Fibroblast of lung (primary cell): ENCODE data around the gene SDK1. TPM values are rescaled to one million over a fixed set of nuclear protein-coding genes. Genes with fewer than 3 reads are reported as not detected.

Experiments
- DNase-seq, 2 donors: peaks; one replicate each; pipeline versions ENCODE4 v3.0.0 to v3.0.0-alpha.2; 2010; ENCODE audit warnings: low read depth in 2 of 2
- H2AFZ ChIP-seq: 2 replicates; pipeline ENCODE4 v1.5.1; 2012; ENCODE audit warnings: low read length, control low read depth, inconsistent platforms
- H3K27ac ChIP-seq: 2 replicates; pipeline ENCODE4 v1.5.1; 2011; ENCODE audit warnings: low read length, control low read depth; ENCODE audit not compliant: insufficient read depth
- H3K27me3 ChIP-seq: 2 replicates; pipeline ENCODE4 v1.5.1; 2011; ENCODE audit warnings: mild to moderate bottlenecking, low read length; ENCODE audit not compliant: control insufficient read depth, insufficient read depth
- H3K36me3 ChIP-seq: 2 replicates; pipeline ENCODE4 v1.5.1; 2011; ENCODE audit warnings: low read length; ENCODE audit not compliant: control insufficient read depth, insufficient read depth
- H3K4me1 ChIP-seq: 2 replicates; pipeline ENCODE4 v1.5.1; 2011; ENCODE audit warnings: low read length; ENCODE audit not compliant: control insufficient read depth, insufficient read depth; ENCODE audit errors: extremely low read depth
- H3K4me2 ChIP-seq: 2 replicates; pipeline ENCODE4 v1.5.1; 2011; ENCODE audit warnings: low read length, control low read depth; ENCODE audit not compliant: insufficient read depth; ENCODE audit errors: extremely low read depth
- H3K4me3 ChIP-seq, 4 experiments: fragments of 200-600 bp in 1 of 4; sonication (generic) in 1 of 4; replicated peaks in 1 of 4; 2 replicates each; pipeline ENCODE4 v1.5.1; 2011 to 2016; ENCODE audit warnings: low read length in 4 of 4, low read depth in 3 of 4, mild to moderate bottlenecking in 3 of 4, control low read depth in 2 of 4, inconsistent platforms in 1 of 4, mixed read lengths in 1 of 4; ENCODE audit not compliant: insufficient read depth in 1 of 4; ENCODE audit errors: control extremely low read depth in 1 of 4
- H3K79me2 ChIP-seq: 2 replicates; pipeline ENCODE4 v1.5.1; 2012; ENCODE audit warnings: mild to moderate bottlenecking, low read length, inconsistent platforms; ENCODE audit not compliant: control insufficient read depth, insufficient read depth
- H3K9ac ChIP-seq: 2 replicates; pipeline ENCODE4 v1.5.1; 2011; ENCODE audit warnings: mild to moderate bottlenecking, low read length, control low read depth; ENCODE audit not compliant: insufficient read depth
- H3K9me3 ChIP-seq: 2 replicates; pipeline ENCODE4 v1.5.1; 2012; ENCODE audit warnings: low read depth, low read length; ENCODE audit not compliant: control insufficient read depth, insufficient read depth
- H4K20me1 ChIP-seq: 2 replicates; pipeline ENCODE4 v1.5.1; 2011; ENCODE audit warnings: low read length; ENCODE audit not compliant: control insufficient read depth, insufficient read depth; ENCODE audit errors: extremely low read depth
- CTCF ChIP-seq, 2 donors: IDR thresholded peaks in 1 of 2; conservative IDR thresholded peaks in 1 of 2; 1 replicate in 1 of 2; 2 replicates in 1 of 2; pipeline ENCODE4 v1.5.1; 2011 to 2012; ENCODE audit warnings: low read length in 2 of 2, control low read depth in 1 of 2, inconsistent platforms in 1 of 2, low read depth in 1 of 2, mild to moderate bottlenecking in 1 of 2
- EZH2 ChIP-seq: IDR thresholded peaks from 2 replicates; pipeline ENCODE4 v1.5.1; 2012; ENCODE audit warnings: low read length, control low read depth, mild to moderate bottlenecking; ENCODE audit errors: missing control alignments
- polyA plus RNA-seq, 2 donors: library from polyadenylated mRNA; depleted of rRNA in 1 of 2; stranded (reverse) in 1 of 2; unstranded in 1 of 2; fragments of >200 nt; gene quantifications; 2 replicates each; pipeline ENCODE4 v1.2.1, GENCODE V29; 2011 to 2012; ENCODE audit warnings: missing spikeins in 1 of 2
- total RNA-seq: library from RNA; depleted of rRNA; stranded (reverse); fragments of >200 nt; gene quantifications from 2 replicates; pipeline ENCODE4 v1.2.1, GENCODE V29; 2014

Gene SDK1
- total and polyA plus RNA-seq, 2 donors (not counting 1 experiment from before 2014, with no cell fraction given): 1.0 to 8.6 TPM

GRCh38 chr7:3882782-3883181 lies 581.7 kb downstream of the SDK1 start:
- Histone ChIP-seq H2AFZ (no peak overlapping the region), H3K9ac (no peak overlapping the region), H4K20me1 (no peaks in the 10 kb centered on the region), H3K4me3 (no peak overlapping the region), H3K27me3 (no peaks in the 10 kb centered on the region), H3K36me3 (no peaks in the 10 kb centered on the region), H3K27ac (no peak overlapping the region), H3K4me1 (no peaks in the 10 kb centered on the region), H3K4me2 (no peak overlapping the region), H3K9me3 (no peaks in the 10 kb centered on the region), H3K79me2 (no peaks in the 10 kb centered on the region)
- TF ChIP-seq CTCF (conservative IDR thresholded peaks at IDR 0.05 in 1 of 2, IDR thresholded peaks at IDR 0.05 in 1 of 2; ENCODE audit: low read depth in 1 of 2, low read length in 2 of 2) (no peak), EZH2 (no peak)
- no peak for DNase-seq

GRCh38 chr7:3884543-3884942 lies 583.5 kb downstream of the SDK1 start:
- Histone ChIP-seq H3K9me3 (no peaks in the 10 kb centered on the region), H2AFZ (no peak overlapping the region), H3K4me1 (no peaks in the 10 kb centered on the region), H3K9ac (no peak overlapping the region), H3K27me3 (no peaks in the 10 kb centered on the region), H3K4me2 (no peak overlapping the region), H3K79me2 (no peaks in the 10 kb centered on the region), H3K27ac (no peak overlapping the region), H4K20me1 (no peaks in the 10 kb centered on the region), H3K36me3 (no peaks in the 10 kb centered on the region), H3K4me3 (no peak overlapping the region)
- TF ChIP-seq EZH2 (no peak), CTCF (conservative IDR thresholded peaks at IDR 0.05 in 1 of 2, IDR thresholded peaks at IDR 0.05 in 1 of 2; ENCODE audit: low read depth in 1 of 2, low read length in 2 of 2) (no peak)
- no peak for DNase-seq

- Histone ChIP-seq H3K36me3 (no peaks in the 10 kb centered on the region), H3K9me3 (no peaks in the 10 kb centered on the region), H3K27me3 (no peaks in the 10 kb centered on the region), H4K20me1 (no peaks in the 10 kb centered on the region), H3K4me2 (no peak overlapping the region), H2AFZ (no peak overlapping the region), H3K4me3 (no peak overlapping the region), H3K4me1 (no peaks in the 10 kb centered on the region), H3K79me2 (no peaks in the 10 kb centered on the region), H3K9ac (no peak overlapping the region), H3K27ac (no peak overlapping the region)
- DNase-seq: no peak
- no peak for TF ChIP-seq EZH2
- TF ChIP-seq CTCF (conservative IDR thresholded peaks at IDR 0.05 in 1 of 2, IDR thresholded peaks at IDR 0.05 in 1 of 2; ENCODE audit: low read depth in 1 of 2, low read length in 2 of 2): no peak
These were observed 586.1 kb downstream of the SDK1 start for GRCh38 chr7:3887096-3887690.
